Neural cell (in vitro differentiated cells): ENCODE measurements around the gene UCP3. TPM values are rescaled to one million over a fixed set of nuclear protein-coding genes. Genes with fewer than 3 reads are reported as not detected.

Source experiments
- H2AFZ ChIP-seq: fragments of 200-600, 300-800 bp; sonication (generic), shearing (Covaris generic); 2 replicates; pipeline ENCODE4 v1.6.0; 2014; ENCODE audit warnings: low read depth, mild to moderate bottlenecking, antibody characterized with exemption, low read length, moderate library complexity
- H3F3A ChIP-seq: fragments of 200-600 bp; shearing (Covaris generic); 2 replicates; pipeline ENCODE4 v1.6.1; 2016; ENCODE audit warnings: mild to moderate bottlenecking, moderate library complexity, mixed read lengths, antibody characterized with exemption, low read length; ENCODE audit not compliant: insufficient read depth, poor library complexity, severe bottlenecking
- H3K27ac ChIP-seq: fragments of 200-600, 300-800 bp; sonication (generic), shearing (Covaris generic); 2 replicates; pipeline ENCODE4 v1.5.1; 2014; ENCODE audit warnings: mild to moderate bottlenecking, low read length, moderate library complexity
- H3K27me3 ChIP-seq: fragments of 300-800, 200-600 bp; sonication (generic), shearing (Covaris generic); 2 replicates; pipeline ENCODE4 v1.6.0; 2014; ENCODE audit warnings: mild to moderate bottlenecking, low read depth, low read length, moderate library complexity; ENCODE audit not compliant: insufficient read depth
- H3K36me3 ChIP-seq: fragments of 300-800, 200-600 bp; sonication (generic), shearing (Covaris generic); 2 replicates; pipeline ENCODE4 v1.5.1; 2014; ENCODE audit warnings: mild to moderate bottlenecking, antibody characterized with exemption, low read length, moderate library complexity; ENCODE audit not compliant: insufficient read depth
- H3K4me2 ChIP-seq: fragments of 300-800, 200-600 bp; sonication (generic), shearing (Covaris generic); 2 replicates; pipeline ENCODE4 v1.6.0; 2014; ENCODE audit warnings: mild to moderate bottlenecking, low read length
- H3K4me3 ChIP-seq: fragments of 300-800, 200-600 bp; sonication (generic), shearing (Covaris generic); 2 replicates; pipeline ENCODE4 v1.5.1; 2014; ENCODE audit warnings: mild to moderate bottlenecking, low read length, moderate library complexity
- H3K79me2 ChIP-seq: fragments of 200-600 bp; shearing (Covaris generic); replicated peaks from 2 replicates; pipeline ENCODE4 v1.6.0; 2014; ENCODE audit warnings: mild to moderate bottlenecking, low read length, moderate library complexity; ENCODE audit not compliant: insufficient read depth
- H3K9ac ChIP-seq: fragments of 300-800, 200-600 bp; sonication (generic), shearing (Covaris generic); 2 replicates; pipeline ENCODE4 v1.6.1; 2016; ENCODE audit warnings: mild to moderate bottlenecking, low read length, mixed read lengths
- H3K9me2 ChIP-seq: fragments of 200-600 bp; shearing (Covaris generic); 2 replicates; pipeline ENCODE4 v1.6.1; 2016; ENCODE audit warnings: mild to moderate bottlenecking, low read length, mixed read lengths; ENCODE audit not compliant: insufficient read depth
- H3K9me3 ChIP-seq: fragments of 200-600, 300-800 bp; sonication (generic), shearing (Covaris generic); 2 replicates; pipeline ENCODE4 v1.6.1; 2016; ENCODE audit warnings: mild to moderate bottlenecking, mixed run types, low read length, moderate library complexity, mixed read lengths
- H4K20me1 ChIP-seq: fragments of 200-600 bp; shearing (Covaris generic); 2 replicates; pipeline ENCODE4 v1.6.1; 2016; ENCODE audit warnings: mild to moderate bottlenecking, mixed run types; ENCODE audit not compliant: insufficient read depth
- EP300 ChIP-seq: fragments of 450-650 bp; conservative IDR thresholded peaks from 2 replicates; pipeline ENCODE4 v1.6.1; 2014; ENCODE audit warnings: antibody characterized with exemption, mild to moderate bottlenecking, moderate library complexity; ENCODE audit not compliant: poor library complexity, severe bottlenecking
- EZH2 ChIP-seq: fragments of 200-600, 300-800 bp; shearing (Covaris generic), sonication (generic); IDR thresholded peaks from 2 replicates; pipeline ENCODE4 v1.6.1; 2014; ENCODE audit warnings: antibody characterized with exemption, low read length, borderline replicate concordance, mild to moderate bottlenecking; ENCODE audit not compliant: insufficient read depth, poor library complexity, severe bottlenecking
- MXI1 ChIP-seq: fragments of 450-650 bp; conservative IDR thresholded peaks from 2 replicates; pipeline ENCODE4 v1.6.1; 2014; ENCODE audit warnings: antibody characterized with exemption, mild to moderate bottlenecking; ENCODE audit not compliant: poor library complexity, severe bottlenecking
- POLR2AphosphoS5 ChIP-seq: IDR thresholded peaks from 2 replicates; pipeline ENCODE4 v1.6.1; 2012
- RAD21 ChIP-seq: fragments of 450-650 bp; conservative IDR thresholded peaks from 2 replicates; pipeline ENCODE4 v1.6.1; 2014; ENCODE audit warnings: antibody characterized with exemption, mild to moderate bottlenecking, moderate library complexity
- SMC3 ChIP-seq: fragments of 450-650 bp; conservative IDR thresholded peaks from 2 replicates; pipeline ENCODE4 v1.6.1; 2014; ENCODE audit warnings: antibody characterized with exemption, mild to moderate bottlenecking, moderate library complexity; ENCODE audit not compliant: poor library complexity
- TAF1 ChIP-seq: IDR thresholded peaks from 2 replicates; pipeline ENCODE4 v1.6.1; 2012; ENCODE audit warnings: low read depth
- polyA plus RNA-seq: library from polyadenylated mRNA; depleted of rRNA; stranded (reverse); fragments of >200 nt; gene quantifications from 2 replicates; pipeline ENCODE4 v1.2.3, GENCODE V29; 2014
- TF ChIP-seq, protein P1 (sequence below): fragments of 450-650 bp; IDR thresholded peaks from 2 replicates; pipeline ENCODE4 v1.5.1; 2014; ENCODE audit warnings: antibody characterized with exemption, mild to moderate bottlenecking, moderate library complexity; ENCODE audit not compliant: poor library complexity, severe bottlenecking
- TF ChIP-seq, protein P2 (sequence below): IDR thresholded peaks from 2 replicates; pipeline ENCODE4 v1.6.1; 2012; ENCODE audit warnings: borderline replicate concordance

Gene UCP3
- polyA plus RNA-seq, 1 donor from 2014 or later = 7.8 TPM

DNA sequence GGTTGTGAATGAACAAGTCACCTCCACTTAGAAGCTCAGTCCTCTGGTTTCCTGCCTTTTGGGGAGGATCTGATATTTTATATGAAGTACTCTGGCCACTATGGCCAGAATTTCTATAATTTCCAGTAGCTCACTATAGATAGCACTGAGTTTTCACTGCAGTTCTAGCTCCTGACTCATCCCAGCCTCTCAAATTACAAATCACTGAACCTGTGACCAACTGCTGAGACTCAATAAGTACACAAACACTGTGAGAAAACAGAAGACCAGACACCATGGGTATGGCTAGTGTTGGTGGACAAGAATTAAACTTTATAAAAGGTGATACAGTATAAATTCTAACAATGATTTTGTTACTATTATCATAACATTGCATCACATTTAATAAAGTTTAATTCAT lies 47.1 kb upstream of the UCP3 start:
- no peak overlapping the region for H3K4me3 ChIP-seq
- no peaks in the 10 kb centered on the region for H4K20me1 ChIP-seq
- H3K27me3 ChIP-seq = no peaks in the 10 kb centered on the region
- H2AFZ ChIP-seq = no peak overlapping the region
- no peaks in the 10 kb centered on the region for H3F3A ChIP-seq
- H3K79me2 ChIP-seq = no peaks in the 10 kb centered on the region
- H3K36me3 ChIP-seq = no peaks in the 10 kb centered on the region
- TF ChIP-seq EZH2 = no peak
- TF ChIP-seq EP300 = no peak
- no peak for TF ChIP-seq TAF1
- no peak for TF ChIP-seq RAD21
- no peak for TF ChIP-seq MXI1
- TF ChIP-seq, protein P1, sequence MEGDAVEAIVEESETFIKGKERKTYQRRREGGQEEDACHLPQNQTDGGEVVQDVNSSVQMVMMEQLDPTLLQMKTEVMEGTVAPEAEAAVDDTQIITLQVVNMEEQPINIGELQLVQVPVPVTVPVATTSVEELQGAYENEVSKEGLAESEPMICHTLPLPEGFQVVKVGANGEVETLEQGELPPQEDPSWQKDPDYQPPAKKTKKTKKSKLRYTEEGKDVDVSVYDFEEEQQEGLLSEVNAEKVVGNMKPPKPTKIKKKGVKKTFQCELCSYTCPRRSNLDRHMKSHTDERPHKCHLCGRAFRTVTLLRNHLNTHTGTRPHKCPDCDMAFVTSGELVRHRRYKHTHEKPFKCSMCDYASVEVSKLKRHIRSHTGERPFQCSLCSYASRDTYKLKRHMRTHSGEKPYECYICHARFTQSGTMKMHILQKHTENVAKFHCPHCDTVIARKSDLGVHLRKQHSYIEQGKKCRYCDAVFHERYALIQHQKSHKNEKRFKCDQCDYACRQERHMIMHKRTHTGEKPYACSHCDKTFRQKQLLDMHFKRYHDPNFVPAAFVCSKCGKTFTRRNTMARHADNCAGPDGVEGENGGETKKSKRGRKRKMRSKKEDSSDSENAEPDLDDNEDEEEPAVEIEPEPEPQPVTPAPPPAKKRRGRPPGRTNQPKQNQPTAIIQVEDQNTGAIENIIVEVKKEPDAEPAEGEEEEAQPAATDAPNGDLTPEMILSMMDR = no peak
- no peak for TF ChIP-seq POLR2AphosphoS5
- TF ChIP-seq, protein P2, sequence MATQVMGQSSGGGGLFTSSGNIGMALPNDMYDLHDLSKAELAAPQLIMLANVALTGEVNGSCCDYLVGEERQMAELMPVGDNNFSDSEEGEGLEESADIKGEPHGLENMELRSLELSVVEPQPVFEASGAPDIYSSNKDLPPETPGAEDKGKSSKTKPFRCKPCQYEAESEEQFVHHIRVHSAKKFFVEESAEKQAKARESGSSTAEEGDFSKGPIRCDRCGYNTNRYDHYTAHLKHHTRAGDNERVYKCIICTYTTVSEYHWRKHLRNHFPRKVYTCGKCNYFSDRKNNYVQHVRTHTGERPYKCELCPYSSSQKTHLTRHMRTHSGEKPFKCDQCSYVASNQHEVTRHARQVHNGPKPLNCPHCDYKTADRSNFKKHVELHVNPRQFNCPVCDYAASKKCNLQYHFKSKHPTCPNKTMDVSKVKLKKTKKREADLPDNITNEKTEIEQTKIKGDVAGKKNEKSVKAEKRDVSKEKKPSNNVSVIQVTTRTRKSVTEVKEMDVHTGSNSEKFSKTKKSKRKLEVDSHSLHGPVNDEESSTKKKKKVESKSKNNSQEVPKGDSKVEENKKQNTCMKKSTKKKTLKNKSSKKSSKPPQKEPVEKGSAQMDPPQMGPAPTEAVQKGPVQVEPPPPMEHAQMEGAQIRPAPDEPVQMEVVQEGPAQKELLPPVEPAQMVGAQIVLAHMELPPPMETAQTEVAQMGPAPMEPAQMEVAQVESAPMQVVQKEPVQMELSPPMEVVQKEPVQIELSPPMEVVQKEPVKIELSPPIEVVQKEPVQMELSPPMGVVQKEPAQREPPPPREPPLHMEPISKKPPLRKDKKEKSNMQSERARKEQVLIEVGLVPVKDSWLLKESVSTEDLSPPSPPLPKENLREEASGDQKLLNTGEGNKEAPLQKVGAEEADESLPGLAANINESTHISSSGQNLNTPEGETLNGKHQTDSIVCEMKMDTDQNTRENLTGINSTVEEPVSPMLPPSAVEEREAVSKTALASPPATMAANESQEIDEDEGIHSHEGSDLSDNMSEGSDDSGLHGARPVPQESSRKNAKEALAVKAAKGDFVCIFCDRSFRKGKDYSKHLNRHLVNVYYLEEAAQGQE = no peak
- TF ChIP-seq SMC3 = no peak
- H3K9me2 ChIP-seq = no peaks in the 10 kb centered on the region
- H3K9ac ChIP-seq = no peak overlapping the region
- no peaks in the 10 kb centered on the region for H3K9me3 ChIP-seq
- no peak overlapping the region for H3K27ac ChIP-seq
- no peak overlapping the region for H3K4me2 ChIP-seq

DNA sequence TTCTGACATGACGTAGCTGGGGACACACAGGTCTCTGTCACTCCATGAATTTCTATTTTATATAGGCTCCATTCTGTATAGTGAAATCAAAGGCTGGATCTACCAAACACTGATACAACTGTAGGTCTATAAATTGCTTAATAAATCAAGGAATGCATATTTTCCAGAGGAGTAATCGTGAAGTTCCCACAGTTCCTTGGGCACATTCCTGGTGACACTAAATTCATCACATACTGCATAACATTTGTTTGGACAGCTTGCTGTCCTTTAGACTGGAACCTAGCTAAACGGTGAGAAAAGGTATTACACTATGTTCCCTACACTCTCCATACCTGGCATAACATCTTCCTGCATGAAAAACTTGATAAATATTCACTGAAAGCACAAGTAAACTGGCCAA lies 41.6 kb upstream of the UCP3 start:
- H3K9ac ChIP-seq = no peak overlapping the region
- H3K4me2 ChIP-seq = no peak overlapping the region
- no peaks in the 10 kb centered on the region for H3K36me3 ChIP-seq
- no peaks in the 10 kb centered on the region for H3K79me2 ChIP-seq
- no peaks in the 10 kb centered on the region for H3K9me3 ChIP-seq
- H2AFZ ChIP-seq = no peak overlapping the region
- no peaks in the 10 kb centered on the region for H3K9me2 ChIP-seq
- no peak for TF ChIP-seq RAD21
- no peak for TF ChIP-seq EP300
- no peak for TF ChIP-seq MXI1
- TF ChIP-seq POLR2AphosphoS5 = no peak
- no peak for TF ChIP-seq TAF1
- TF ChIP-seq EZH2 = no peak
- TF ChIP-seq, protein P1 = no peak
- TF ChIP-seq, protein P2 = no peak
- TF ChIP-seq SMC3 = no peak
- no peak overlapping the region for H3K4me3 ChIP-seq
- no peaks in the 10 kb centered on the region for H4K20me1 ChIP-seq
- no peaks in the 10 kb centered on the region for H3K27me3 ChIP-seq
- no peak overlapping the region for H3K27ac ChIP-seq
- H3F3A ChIP-seq = no peaks in the 10 kb centered on the region
